ENCODE results near the gene SACM1L.
"Not testable (repeated sequence)": the region's sequence is repeated elsewhere in the genome, so short reads cannot be mapped to it uniquely, and the experiment has no call there.

Gene SACM1L

GRCh38 chr3:45687828-45688193 is 1.4 kb upstream of the SACM1L start:
- DNase-seq = peak; percentile 27
- in situ Hi-C loops (cut with MboI; ENCODE audit: low pct_unique_long_range_greater_than_20kb, low sequenced_read_pairs) = no loop called here

GRCh38 chr3:45688194-45688881 is 858 bp upstream of the SACM1L start:
- peak; percentile 75 for DNase-seq
- in situ Hi-C loops (cut with MboI; ENCODE audit: low pct_unique_long_range_greater_than_20kb, low sequenced_read_pairs) = no loop called here

GRCh38 chr3:45689787-45690145 is 570 bp downstream of the SACM1L start:
- no peak for DNase-seq

GRCh38 chr3:45690336-45691035 is 1.3 kb downstream of the SACM1L start:
- in situ Hi-C loops (cut with MboI; ENCODE audit: low pct_unique_long_range_greater_than_20kb, low sequenced_read_pairs) = no loop called here
- peak; percentile 65 for DNase-seq

More at GRCh38 chr3:45689787-45690145, 570 bp downstream of the SACM1L start:
- in situ Hi-C loops (cut with MboI; ENCODE audit: low pct_unique_long_range_greater_than_20kb, low sequenced_read_pairs) = no loop called here

- in situ Hi-C loops (cut with MboI; ENCODE audit: low pct_unique_long_range_greater_than_20kb, low sequenced_read_pairs) = no loop called here
- no peak for DNase-seq
Measured at GRCh38 chr3:45691842-45692241, 2.6 kb downstream of the SACM1L start.

GRCh38 chr3:45692866-45693265 is 3.7 kb downstream of the SACM1L start:
- DNase-seq = no peak

GRCh38 chr3:45693941-45694521 is 4.8 kb downstream of the SACM1L start:
- in situ Hi-C loops (cut with MboI; ENCODE audit: low pct_unique_long_range_greater_than_20kb, low sequenced_read_pairs) = no loop called here
- peak; percentile 51 for DNase-seq

More at GRCh38 chr3:45692866-45693265, 3.7 kb downstream of the SACM1L start:
- in situ Hi-C loops (cut with MboI; ENCODE audit: low pct_unique_long_range_greater_than_20kb, low sequenced_read_pairs) = no loop called here

GRCh38 chr3:45695166-45695565 is 6.0 kb downstream of the SACM1L start:
- in situ Hi-C loops (cut with MboI; ENCODE audit: low pct_unique_long_range_greater_than_20kb, low sequenced_read_pairs); DNase-seq: not testable (repeated sequence)

- in situ Hi-C loops (cut with MboI; ENCODE audit: low pct_unique_long_range_greater_than_20kb, low sequenced_read_pairs) = no loop called here
- DNase-seq = no peak
Measured at GRCh38 chr3:45700570-45701073, 11.4 kb downstream of the SACM1L start.

GRCh38 chr3:45701172-45701867 is 12.1 kb downstream of the SACM1L start:
- in situ Hi-C loops (cut with MboI; ENCODE audit: low pct_unique_long_range_greater_than_20kb, low sequenced_read_pairs) = no loop called here
- peak; percentile 49 for DNase-seq

GRCh38 chr3:45704301-45704943 is 15.2 kb downstream of the SACM1L start:
- in situ Hi-C loops (cut with MboI; ENCODE audit: low pct_unique_long_range_greater_than_20kb, low sequenced_read_pairs) = no loop called here
- DNase-seq = no peak

GRCh38 chr3:45705839-45706808 is 16.9 kb downstream of the SACM1L start:
- DNase-seq = no peak
- in situ Hi-C loops (cut with MboI; ENCODE audit: low pct_unique_long_range_greater_than_20kb, low sequenced_read_pairs) = no loop called here

- DNase-seq = no peak
- in situ Hi-C loops (cut with MboI; ENCODE audit: low pct_unique_long_range_greater_than_20kb, low sequenced_read_pairs) = no loop called here
Measured at GRCh38 chr3:45711931-45712330, 22.7 kb downstream of the SACM1L start.

GRCh38 chr3:45712434-45713110 is 23.4 kb downstream of the SACM1L start:
- in situ Hi-C loops (cut with MboI; ENCODE audit: low pct_unique_long_range_greater_than_20kb, low sequenced_read_pairs) = no loop called here

GRCh38 chr3:45715945-45716344 is 26.7 kb downstream of the SACM1L start:
- no peak for DNase-seq
- in situ Hi-C loops (cut with MboI; ENCODE audit: low pct_unique_long_range_greater_than_20kb, low sequenced_read_pairs) = no loop called here

More at GRCh38 chr3:45712434-45713110, 23.4 kb downstream of the SACM1L start:
- DNase-seq = no peak

GRCh38 chr3:45716790-45717336 is 27.7 kb downstream of the SACM1L start:
- in situ Hi-C loops (cut with MboI; ENCODE audit: low pct_unique_long_range_greater_than_20kb, low sequenced_read_pairs) = no loop called here
- no peak for DNase-seq
